ENCODE results near the gene NVL.

DNA sequence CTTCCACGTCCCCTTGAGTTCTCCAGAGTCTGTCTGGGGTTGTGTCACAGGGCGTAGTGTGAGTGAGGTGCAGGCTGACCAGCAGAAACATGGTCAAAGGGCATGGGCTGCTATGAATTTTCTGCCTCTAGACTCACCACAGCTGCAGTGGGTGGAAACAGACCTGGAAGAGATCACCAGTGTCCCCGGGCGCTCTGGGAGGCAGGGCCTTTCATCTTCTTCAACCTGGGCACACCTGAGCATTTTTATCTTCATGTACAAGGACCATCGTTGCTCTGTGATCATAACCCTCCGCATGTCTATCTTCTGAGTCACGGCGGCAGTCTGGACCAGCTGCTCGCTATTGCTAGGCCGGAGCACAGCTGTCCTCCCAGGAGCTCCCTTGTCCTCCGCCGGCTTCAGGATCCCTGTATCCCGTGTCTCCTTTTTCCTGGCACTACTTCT, 117.3 kb downstream of the NVL start:
- TF ChIP-seq, protein P1, sequence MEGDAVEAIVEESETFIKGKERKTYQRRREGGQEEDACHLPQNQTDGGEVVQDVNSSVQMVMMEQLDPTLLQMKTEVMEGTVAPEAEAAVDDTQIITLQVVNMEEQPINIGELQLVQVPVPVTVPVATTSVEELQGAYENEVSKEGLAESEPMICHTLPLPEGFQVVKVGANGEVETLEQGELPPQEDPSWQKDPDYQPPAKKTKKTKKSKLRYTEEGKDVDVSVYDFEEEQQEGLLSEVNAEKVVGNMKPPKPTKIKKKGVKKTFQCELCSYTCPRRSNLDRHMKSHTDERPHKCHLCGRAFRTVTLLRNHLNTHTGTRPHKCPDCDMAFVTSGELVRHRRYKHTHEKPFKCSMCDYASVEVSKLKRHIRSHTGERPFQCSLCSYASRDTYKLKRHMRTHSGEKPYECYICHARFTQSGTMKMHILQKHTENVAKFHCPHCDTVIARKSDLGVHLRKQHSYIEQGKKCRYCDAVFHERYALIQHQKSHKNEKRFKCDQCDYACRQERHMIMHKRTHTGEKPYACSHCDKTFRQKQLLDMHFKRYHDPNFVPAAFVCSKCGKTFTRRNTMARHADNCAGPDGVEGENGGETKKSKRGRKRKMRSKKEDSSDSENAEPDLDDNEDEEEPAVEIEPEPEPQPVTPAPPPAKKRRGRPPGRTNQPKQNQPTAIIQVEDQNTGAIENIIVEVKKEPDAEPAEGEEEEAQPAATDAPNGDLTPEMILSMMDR (IDR thresholded peaks at IDR 0.05; ENCODE audit: low read length), result no peak
- TF ChIP-seq EZH2 (IDR thresholded peaks at IDR 0.05; ENCODE audit: borderline replicate concordance, low read length), result no peak

All from OCI-LY1 (cell line).